Measurements from ENCODE around the gene MCTP2. TPM values are rescaled to one million over a fixed set of nuclear protein-coding genes. Genes with fewer than 3 reads are reported as not detected.

MCTP2 gene
- total RNA-seq, 1 donor from 2014 or later: 54.2 TPM

- no peaks in the 10 kb centered on the region for H3K9me3 Mint-ChIP-seq
- H3K4me3 Mint-ChIP-seq: no peak overlapping the region
- no peak for DNase-seq
- intact Hi-C loops (cut with micrococcal nuclease): no loop called here
- ChIA-PET POLR2A (no interaction called here), CTCF (no interaction called here)
- TF ChIP-seq, protein P1, sequence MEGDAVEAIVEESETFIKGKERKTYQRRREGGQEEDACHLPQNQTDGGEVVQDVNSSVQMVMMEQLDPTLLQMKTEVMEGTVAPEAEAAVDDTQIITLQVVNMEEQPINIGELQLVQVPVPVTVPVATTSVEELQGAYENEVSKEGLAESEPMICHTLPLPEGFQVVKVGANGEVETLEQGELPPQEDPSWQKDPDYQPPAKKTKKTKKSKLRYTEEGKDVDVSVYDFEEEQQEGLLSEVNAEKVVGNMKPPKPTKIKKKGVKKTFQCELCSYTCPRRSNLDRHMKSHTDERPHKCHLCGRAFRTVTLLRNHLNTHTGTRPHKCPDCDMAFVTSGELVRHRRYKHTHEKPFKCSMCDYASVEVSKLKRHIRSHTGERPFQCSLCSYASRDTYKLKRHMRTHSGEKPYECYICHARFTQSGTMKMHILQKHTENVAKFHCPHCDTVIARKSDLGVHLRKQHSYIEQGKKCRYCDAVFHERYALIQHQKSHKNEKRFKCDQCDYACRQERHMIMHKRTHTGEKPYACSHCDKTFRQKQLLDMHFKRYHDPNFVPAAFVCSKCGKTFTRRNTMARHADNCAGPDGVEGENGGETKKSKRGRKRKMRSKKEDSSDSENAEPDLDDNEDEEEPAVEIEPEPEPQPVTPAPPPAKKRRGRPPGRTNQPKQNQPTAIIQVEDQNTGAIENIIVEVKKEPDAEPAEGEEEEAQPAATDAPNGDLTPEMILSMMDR (IDR thresholded peaks at IDR 0.05): no peak
- no peak overlapping the region for H3K27ac Mint-ChIP-seq
- no peaks in the 10 kb centered on the region for H3K27me3 Mint-ChIP-seq
- H3K4me1 Mint-ChIP-seq: no peaks in the 10 kb centered on the region
- peaks cover 72% of the 10 kb centered on the region for H3K36me3 Mint-ChIP-seq (ENCODE audit: low read depth)
- no peak for ATAC-seq (ENCODE audit: low read depth)
Observed at GRCh38 chr15:94370936-94371285, 139.6 kb downstream of the MCTP2 start.

DNA sequence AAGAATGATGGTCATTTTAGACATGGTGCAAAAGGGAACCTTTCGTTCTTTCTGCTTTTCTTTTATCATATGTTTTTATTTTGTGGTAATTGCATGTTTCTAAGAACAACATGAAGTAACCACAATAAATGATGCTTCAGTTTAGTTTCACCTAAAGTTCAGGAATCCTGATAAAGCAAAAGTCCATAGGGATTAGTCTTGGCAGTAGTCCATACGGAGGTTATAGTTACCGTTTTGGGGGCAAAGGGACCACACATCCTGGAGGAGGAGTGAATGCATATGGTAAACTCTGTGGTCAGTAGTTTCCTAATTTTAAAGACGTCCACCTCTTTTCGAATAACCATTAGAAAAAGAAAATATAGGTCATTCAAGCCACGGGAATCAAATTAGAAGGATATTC, 141.5 kb downstream of the MCTP2 start:
- intact Hi-C loops (cut with micrococcal nuclease): no loop called here
- Mint-ChIP-seq H3K36me3 (ENCODE audit: low read depth) (peaks cover 77% of the 10 kb centered on the region), H3K9me3 (no peaks in the 10 kb centered on the region), H3K27me3 (no peaks in the 10 kb centered on the region), H3K4me3 (no peak overlapping the region), H3K27ac (no peak overlapping the region), H3K4me1 (no peaks in the 10 kb centered on the region)
- ChIA-PET CTCF (no interaction called here), POLR2A (no interaction called here)
- ATAC-seq (ENCODE audit: low read depth): no peak
- DNase-seq: no peak
- TF ChIP-seq, protein P1 (IDR thresholded peaks at IDR 0.05): no peak

- no peak for DNase-seq
- Mint-ChIP-seq H3K27me3 (no peaks in the 10 kb centered on the region), H3K4me3 (no peak overlapping the region), H3K9me3 (no peaks in the 10 kb centered on the region), H3K36me3 (ENCODE audit: low read depth) (peaks cover 67% of the 10 kb centered on the region), H3K27ac (no peak overlapping the region), H3K4me1 (no peaks in the 10 kb centered on the region)
- no peak for ATAC-seq (ENCODE audit: low read depth)
- CTCF ChIA-PET: interaction anchor here (1.5 kb wide), 1 partner anchor 52 kb away, joined by 3 read pairs; no protein-coding TSS in a partner anchor
- POLR2A ChIA-PET: no interaction called here
- TF ChIP-seq, protein P1 (IDR thresholded peaks at IDR 0.05): no peak
- intact Hi-C loops (cut with micrococcal nuclease): no loop called here
Observed at GRCh38 chr15:94375997-94376396, 144.6 kb downstream of the MCTP2 start.

DNA sequence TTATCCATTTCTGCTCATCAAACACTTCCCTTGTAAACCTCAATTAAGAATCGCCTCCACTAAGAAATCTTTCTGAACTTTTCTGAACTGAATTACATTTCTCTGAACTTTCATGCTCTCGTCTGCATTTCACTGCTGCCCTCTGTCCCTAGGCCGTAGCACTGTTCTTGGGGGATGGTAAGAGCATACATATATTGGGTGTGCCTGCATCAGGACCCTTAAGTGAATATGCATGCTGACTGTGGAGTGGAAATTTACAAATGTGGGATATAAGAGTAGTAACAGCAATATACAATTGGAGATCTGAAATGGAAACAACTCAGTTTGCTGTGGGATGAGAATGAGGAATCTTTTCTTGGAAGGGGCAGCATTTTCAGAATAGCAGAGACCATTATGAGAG, 148.6 kb downstream of the MCTP2 start:
- Mint-ChIP-seq H3K4me3 (no peak overlapping the region), H3K27me3 (no peaks in the 10 kb centered on the region), H3K27ac (no peak overlapping the region), H3K9me3 (peaks cover 2% of the 10 kb centered on the region), H3K4me1 (peaks cover 18% of the 10 kb centered on the region), H3K36me3 (ENCODE audit: low read depth) (peaks cover 63% of the 10 kb centered on the region)
- ATAC-seq (ENCODE audit: low read depth): no peak
- TF ChIP-seq, protein P1 (IDR thresholded peaks at IDR 0.05): no peak
- DNase-seq: no peak
- intact Hi-C loops (cut with micrococcal nuclease): no loop called here
- CTCF ChIA-PET: no interaction called here
- POLR2A ChIA-PET: no interaction called here

GRCh38 chr15:94380798-94381197, 149.4 kb downstream of the MCTP2 start:
- H3K4me3 Mint-ChIP-seq: no peak overlapping the region
- peaks cover 2% of the 10 kb centered on the region for H3K9me3 Mint-ChIP-seq
- H3K27me3 Mint-ChIP-seq: no peaks in the 10 kb centered on the region
- H3K36me3 Mint-ChIP-seq (ENCODE audit: low read depth): peaks cover 68% of the 10 kb centered on the region
- H3K4me1 Mint-ChIP-seq: peaks cover 19% of the 10 kb centered on the region
- DNase-seq (no peak), ATAC-seq (ENCODE audit: low read depth) (no peak)
- ChIA-PET CTCF (no interaction called here), POLR2A (no interaction called here)
- TF ChIP-seq, protein P1 (IDR thresholded peaks at IDR 0.05): no peak
- intact Hi-C loops (cut with micrococcal nuclease): no loop called here
- H3K27ac Mint-ChIP-seq: no peak overlapping the region

Data from activated B cell treated with CpG ODN at 0.5 μM for 24 hours (primary cell).